SK-N-SH treated with all-trans-retinoic acid at 6 μM for 48 hours (cell line): ENCODE data around the gene INO80C.

ENCODE experiments used
- ATAC-seq: fragments of 200-7000 bp; cut with Tn5 transposase; 3 replicates; pipeline ENCODE4 v1.9.1; 2020; ENCODE audit warnings: mild to moderate bottlenecking, moderate library complexity
- ARNTL ChIP-seq: fragments of 450-650 bp; formaldehyde crosslinking; IDR thresholded peaks from 2 replicates; pipeline ENCODE4 v1.5.0; 2020; ENCODE audit warnings: low read depth, mild to moderate bottlenecking, moderate library complexity, borderline replicate concordance
- BACH2 ChIP-seq: fragments of 250-450 bp; sonication (Bioruptor Pico); IDR thresholded peaks from 2 replicates; pipeline ENCODE4 v1.9.0; 2021; ENCODE audit warnings: mild to moderate bottlenecking, borderline replicate concordance
- CSDC2 ChIP-seq: fragments of 250-450 bp; sonication (Bioruptor Pico); IDR thresholded peaks from 2 replicates; pipeline ENCODE4 v1.5.0; 2020; ENCODE audit warnings: mild to moderate bottlenecking, moderate library complexity
- ESRRG ChIP-seq: fragments of 250-450 bp; sonication (Bioruptor Pico); IDR thresholded peaks from 2 replicates; pipeline ENCODE4 v1.6.1; 2021; ENCODE audit warnings: mild to moderate bottlenecking
- GLIS3 ChIP-seq: fragments of 250-450 bp; sonication (Bioruptor Pico); IDR thresholded peaks from 2 replicates; pipeline ENCODE4 v1.5.0; 2020; ENCODE audit warnings: mild to moderate bottlenecking, moderate library complexity
- ISL1 ChIP-seq: fragments of 250-450 bp; sonication (Bioruptor Pico); IDR thresholded peaks from 2 replicates; pipeline ENCODE4 v2.1.2; 2022; ENCODE audit warnings: mild to moderate bottlenecking, moderate library complexity
- OSR1 ChIP-seq: fragments of 250-450 bp; sonication (Bioruptor Pico); IDR thresholded peaks from 2 replicates; pipeline ENCODE4 v1.8.0; 2022; ENCODE audit warnings: moderate library complexity, mild to moderate bottlenecking, inconsistent platforms
- PPARA ChIP-seq: fragments of 250-450 bp; sonication (Bioruptor Pico); IDR thresholded peaks from 2 replicates; pipeline ENCODE4 v1.5.0; 2020; ENCODE audit warnings: mild to moderate bottlenecking, borderline replicate concordance
- RARB ChIP-seq: fragments of 250-450 bp; sonication (Bioruptor Pico); IDR thresholded peaks from 2 replicates; pipeline ENCODE4 v1.8.0; 2021; ENCODE audit warnings: mild to moderate bottlenecking, moderate library complexity
- TCF4 ChIP-seq: fragments of 250-450 bp; sonication (Bioruptor Pico); IDR thresholded peaks from 2 replicates; pipeline ENCODE4 v1.8.0; 2021; ENCODE audit warnings: mild to moderate bottlenecking, moderate library complexity, borderline replicate concordance
- TOX ChIP-seq: fragments of 250-450 bp; sonication (Bioruptor Pico); IDR thresholded peaks from 2 replicates; pipeline ENCODE4 v1.8.0; 2021; ENCODE audit warnings: mild to moderate bottlenecking, moderate library complexity, borderline replicate concordance
- ZFP3 ChIP-seq: fragments of 250-450 bp; sonication (Bioruptor Pico); IDR thresholded peaks from 2 replicates; pipeline ENCODE4 v1.5.0; 2020; ENCODE audit warnings: mild to moderate bottlenecking, moderate library complexity
- ZFP30 ChIP-seq: fragments of 450-650 bp; formaldehyde crosslinking; IDR thresholded peaks from 2 replicates; pipeline ENCODE4 v1.5.0; 2022; ENCODE audit warnings: mild to moderate bottlenecking, moderate library complexity
- ZNF565 ChIP-seq: fragments of 450-650 bp; formaldehyde crosslinking; conservative IDR thresholded peaks from 2 replicates; pipeline ENCODE4 v1.5.0; 2020; ENCODE audit warnings: low read depth, mild to moderate bottlenecking, moderate library complexity
- TF ChIP-seq, protein P1 (sequence below): fragments of 250-450 bp; sonication (Bioruptor Pico); IDR thresholded peaks from 2 replicates; pipeline ENCODE4 v1.8.0; 2021; ENCODE audit warnings: low read depth, mild to moderate bottlenecking, moderate library complexity, borderline replicate concordance
- TF ChIP-seq, protein P2 (sequence below): fragments of 250-450 bp; sonication (Bioruptor Pico); IDR thresholded peaks from 2 replicates; pipeline ENCODE4 v1.5.0; 2020; ENCODE audit warnings: mild to moderate bottlenecking, moderate library complexity
- TF ChIP-seq, protein P3 (sequence below): fragments of 250-450 bp; sonication (Bioruptor Pico); IDR thresholded peaks from 2 replicates; pipeline ENCODE4 v1.5.1; 2020; ENCODE audit warnings: low read depth, mild to moderate bottlenecking, moderate library complexity
- TF ChIP-seq, protein P4 (sequence below): fragments of 250-450 bp; sonication (Bioruptor Pico); IDR thresholded peaks from 2 replicates; pipeline ENCODE4 v1.8.0; 2020; ENCODE audit warnings: mild to moderate bottlenecking, moderate library complexity, borderline replicate concordance
- TF ChIP-seq, protein P5 (sequence below): fragments of 250-450 bp; sonication (Bioruptor Pico); IDR thresholded peaks from 2 replicates; pipeline ENCODE4 v1.5.1; 2021; ENCODE audit warnings: mild to moderate bottlenecking, moderate library complexity

The INO80C gene

DNA sequence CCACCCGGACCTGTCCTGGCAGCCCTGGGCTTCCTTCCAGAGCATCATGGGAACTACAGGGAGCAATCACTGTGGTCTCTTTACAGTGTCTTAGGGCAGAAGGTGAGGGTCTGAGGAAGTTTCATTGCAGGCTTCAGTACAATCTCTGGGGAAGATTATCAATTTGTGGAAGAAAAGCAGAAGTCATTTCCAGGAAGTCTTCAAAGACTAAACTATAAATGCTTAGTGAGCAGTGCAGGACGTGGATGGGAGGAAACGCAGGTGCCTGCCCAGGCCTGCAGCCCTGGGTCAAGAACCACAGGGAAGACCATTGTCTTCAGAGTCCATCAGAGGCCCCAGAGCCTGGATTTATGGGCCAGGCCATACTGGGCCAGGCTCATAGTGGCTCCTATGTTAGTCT is 54.3 kb downstream of the INO80C start (continued):
- TF ChIP-seq, protein P1, sequence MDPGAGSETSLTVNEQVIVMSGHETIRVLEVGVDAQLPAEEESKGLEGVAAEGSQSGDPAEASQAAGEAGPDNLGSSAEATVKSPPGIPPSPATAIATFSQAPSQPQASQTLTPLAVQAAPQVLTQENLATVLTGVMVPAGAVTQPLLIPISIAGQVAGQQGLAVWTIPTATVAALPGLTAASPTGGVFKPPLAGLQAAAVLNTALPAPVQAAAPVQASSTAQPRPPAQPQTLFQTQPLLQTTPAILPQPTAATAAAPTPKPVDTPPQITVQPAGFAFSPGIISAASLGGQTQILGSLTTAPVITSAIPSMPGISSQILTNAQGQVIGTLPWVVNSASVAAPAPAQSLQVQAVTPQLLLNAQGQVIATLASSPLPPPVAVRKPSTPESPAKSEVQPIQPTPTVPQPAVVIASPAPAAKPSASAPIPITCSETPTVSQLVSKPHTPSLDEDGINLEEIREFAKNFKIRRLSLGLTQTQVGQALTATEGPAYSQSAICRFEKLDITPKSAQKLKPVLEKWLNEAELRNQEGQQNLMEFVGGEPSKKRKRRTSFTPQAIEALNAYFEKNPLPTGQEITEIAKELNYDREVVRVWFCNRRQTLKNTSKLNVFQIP (CRISPR knock-in tag): no peak

DNA sequence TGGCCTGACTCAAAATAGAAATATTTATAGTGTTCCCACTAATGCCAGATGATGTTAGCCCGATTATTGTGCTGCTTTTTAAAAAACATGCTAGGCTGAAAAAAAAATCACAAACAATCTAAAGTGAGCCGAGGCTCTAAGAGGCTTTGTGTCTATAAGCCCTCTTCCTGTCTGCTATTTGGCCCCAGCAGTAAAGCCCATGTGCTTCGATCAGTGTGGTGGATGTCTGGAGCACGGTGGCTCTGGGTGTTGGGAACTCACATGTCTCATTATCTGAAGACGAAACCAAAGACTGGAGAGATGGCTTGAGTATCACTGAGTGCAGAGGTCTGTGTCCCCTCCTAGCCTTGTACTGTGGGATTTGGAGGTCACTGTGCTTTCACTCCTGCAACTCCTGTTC is 55.1 kb downstream of the INO80C start:
- ATAC-seq: no peak
- TF ChIP-seq, protein P2, sequence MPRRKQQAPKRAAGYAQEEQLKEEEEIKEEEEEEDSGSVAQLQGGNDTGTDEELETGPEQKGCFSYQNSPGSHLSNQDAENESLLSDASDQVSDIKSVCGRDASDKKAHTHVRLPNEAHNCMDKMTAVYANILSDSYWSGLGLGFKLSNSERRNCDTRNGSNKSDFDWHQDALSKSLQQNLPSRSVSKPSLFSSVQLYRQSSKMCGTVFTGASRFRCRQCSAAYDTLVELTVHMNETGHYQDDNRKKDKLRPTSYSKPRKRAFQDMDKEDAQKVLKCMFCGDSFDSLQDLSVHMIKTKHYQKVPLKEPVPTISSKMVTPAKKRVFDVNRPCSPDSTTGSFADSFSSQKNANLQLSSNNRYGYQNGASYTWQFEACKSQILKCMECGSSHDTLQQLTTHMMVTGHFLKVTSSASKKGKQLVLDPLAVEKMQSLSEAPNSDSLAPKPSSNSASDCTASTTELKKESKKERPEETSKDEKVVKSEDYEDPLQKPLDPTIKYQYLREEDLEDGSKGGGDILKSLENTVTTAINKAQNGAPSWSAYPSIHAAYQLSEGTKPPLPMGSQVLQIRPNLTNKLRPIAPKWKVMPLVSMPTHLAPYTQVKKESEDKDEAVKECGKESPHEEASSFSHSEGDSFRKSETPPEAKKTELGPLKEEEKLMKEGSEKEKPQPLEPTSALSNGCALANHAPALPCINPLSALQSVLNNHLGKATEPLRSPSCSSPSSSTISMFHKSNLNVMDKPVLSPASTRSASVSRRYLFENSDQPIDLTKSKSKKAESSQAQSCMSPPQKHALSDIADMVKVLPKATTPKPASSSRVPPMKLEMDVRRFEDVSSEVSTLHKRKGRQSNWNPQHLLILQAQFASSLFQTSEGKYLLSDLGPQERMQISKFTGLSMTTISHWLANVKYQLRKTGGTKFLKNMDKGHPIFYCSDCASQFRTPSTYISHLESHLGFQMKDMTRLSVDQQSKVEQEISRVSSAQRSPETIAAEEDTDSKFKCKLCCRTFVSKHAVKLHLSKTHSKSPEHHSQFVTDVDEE (CRISPR knock-in tag): no peak
- TF ChIP-seq RARB: no peak
- TF ChIP-seq ISL1 (CRISPR knock-in tag): no peak
- no peak for TF ChIP-seq GLIS3 (CRISPR knock-in tag)
- TF ChIP-seq TOX (CRISPR knock-in tag): no peak

DNA sequence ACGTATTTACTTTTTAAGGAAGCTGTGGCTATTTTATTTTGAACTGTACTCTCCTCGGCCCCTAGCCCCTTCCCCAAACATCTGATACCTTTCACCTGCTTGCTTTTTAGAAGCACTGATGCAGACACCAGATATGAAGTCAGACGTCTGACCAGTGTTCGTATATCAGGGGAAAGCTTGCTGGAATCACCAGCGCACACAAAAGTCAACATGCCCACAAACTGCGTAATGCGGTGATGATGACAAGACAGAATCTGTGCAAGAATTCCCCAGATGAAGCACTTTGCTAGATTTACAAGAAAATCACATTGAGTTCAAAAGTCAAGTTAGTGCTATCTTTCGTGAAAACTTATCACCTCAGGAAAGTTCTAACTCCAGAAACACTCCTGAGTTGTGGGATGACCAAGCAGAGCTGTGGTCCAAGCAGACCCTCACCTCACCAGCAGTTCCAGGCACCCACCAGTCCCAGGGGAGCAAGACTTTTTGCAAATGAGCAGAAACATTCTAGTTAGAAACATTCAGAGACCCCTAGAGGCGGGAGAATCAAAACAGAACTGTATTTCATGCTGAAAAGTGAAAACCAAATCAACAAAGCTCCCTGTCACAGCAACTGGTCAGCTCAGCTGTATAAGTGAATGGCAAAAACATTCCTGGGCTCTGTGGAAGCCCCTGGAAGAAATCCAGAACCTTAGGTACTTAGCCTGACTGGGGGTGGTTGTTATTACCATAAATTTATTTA is 55.7 kb downstream of the INO80C start:
- no peak for ATAC-seq
- TF ChIP-seq TOX (CRISPR knock-in tag) (no peak), OSR1 (no peak), ZNF565 (no peak), CSDC2 (no peak), ESRRG (no peak), ZFP3 (CRISPR knock-in tag) (no peak), TCF4 (CRISPR knock-in tag) (no peak), RARB (no peak), BACH2 (CRISPR knock-in tag) (no peak), GLIS3 (CRISPR knock-in tag) (no peak), PPARA (CRISPR knock-in tag) (no peak), ZFP30 (CRISPR knock-in tag) (no peak), ISL1 (CRISPR knock-in tag) (no peak), ARNTL (no peak)
- TF ChIP-seq, protein P3, sequence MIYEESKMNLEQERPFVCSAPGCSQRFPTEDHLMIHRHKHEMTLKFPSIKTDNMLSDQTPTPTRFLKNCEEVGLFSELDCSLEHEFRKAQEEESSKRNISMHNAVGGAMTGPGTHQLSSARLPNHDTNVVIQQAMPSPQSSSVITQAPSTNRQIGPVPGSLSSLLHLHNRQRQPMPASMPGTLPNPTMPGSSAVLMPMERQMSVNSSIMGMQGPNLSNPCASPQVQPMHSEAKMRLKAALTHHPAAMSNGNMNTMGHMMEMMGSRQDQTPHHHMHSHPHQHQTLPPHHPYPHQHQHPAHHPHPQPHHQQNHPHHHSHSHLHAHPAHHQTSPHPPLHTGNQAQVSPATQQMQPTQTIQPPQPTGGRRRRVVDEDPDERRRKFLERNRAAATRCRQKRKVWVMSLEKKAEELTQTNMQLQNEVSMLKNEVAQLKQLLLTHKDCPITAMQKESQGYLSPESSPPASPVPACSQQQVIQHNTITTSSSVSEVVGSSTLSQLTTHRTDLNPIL (CRISPR knock-in tag): no peak
- TF ChIP-seq, protein P4, sequence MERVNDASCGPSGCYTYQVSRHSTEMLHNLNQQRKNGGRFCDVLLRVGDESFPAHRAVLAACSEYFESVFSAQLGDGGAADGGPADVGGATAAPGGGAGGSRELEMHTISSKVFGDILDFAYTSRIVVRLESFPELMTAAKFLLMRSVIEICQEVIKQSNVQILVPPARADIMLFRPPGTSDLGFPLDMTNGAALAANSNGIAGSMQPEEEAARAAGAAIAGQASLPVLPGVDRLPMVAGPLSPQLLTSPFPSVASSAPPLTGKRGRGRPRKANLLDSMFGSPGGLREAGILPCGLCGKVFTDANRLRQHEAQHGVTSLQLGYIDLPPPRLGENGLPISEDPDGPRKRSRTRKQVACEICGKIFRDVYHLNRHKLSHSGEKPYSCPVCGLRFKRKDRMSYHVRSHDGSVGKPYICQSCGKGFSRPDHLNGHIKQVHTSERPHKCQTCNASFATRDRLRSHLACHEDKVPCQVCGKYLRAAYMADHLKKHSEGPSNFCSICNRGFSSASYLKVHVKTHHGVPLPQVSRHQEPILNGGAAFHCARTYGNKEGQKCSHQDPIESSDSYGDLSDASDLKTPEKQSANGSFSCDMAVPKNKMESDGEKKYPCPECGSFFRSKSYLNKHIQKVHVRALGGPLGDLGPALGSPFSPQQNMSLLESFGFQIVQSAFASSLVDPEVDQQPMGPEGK (CRISPR knock-in tag): no peak
- TF ChIP-seq, protein P5, sequence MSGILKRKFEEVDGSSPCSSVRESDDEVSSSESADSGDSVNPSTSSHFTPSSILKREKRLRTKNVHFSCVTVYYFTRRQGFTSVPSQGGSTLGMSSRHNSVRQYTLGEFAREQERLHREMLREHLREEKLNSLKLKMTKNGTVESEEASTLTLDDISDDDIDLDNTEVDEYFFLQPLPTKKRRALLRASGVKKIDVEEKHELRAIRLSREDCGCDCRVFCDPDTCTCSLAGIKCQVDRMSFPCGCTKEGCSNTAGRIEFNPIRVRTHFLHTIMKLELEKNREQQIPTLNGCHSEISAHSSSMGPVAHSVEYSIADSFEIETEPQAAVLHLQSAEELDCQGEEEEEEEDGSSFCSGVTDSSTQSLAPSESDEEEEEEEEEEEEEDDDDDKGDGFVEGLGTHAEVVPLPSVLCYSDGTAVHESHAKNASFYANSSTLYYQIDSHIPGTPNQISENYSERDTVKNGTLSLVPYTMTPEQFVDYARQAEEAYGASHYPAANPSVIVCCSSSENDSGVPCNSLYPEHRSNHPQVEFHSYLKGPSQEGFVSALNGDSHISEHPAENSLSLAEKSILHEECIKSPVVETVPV (CRISPR knock-in tag): no peak
- TF ChIP-seq, protein P1 (CRISPR knock-in tag): no peak
- TF ChIP-seq, protein P2 (CRISPR knock-in tag): no peak
